Measurements from ENCODE around the gene USP14.

Gene USP14

GRCh38 chr18:199214-199613, 40.9 kb downstream of the USP14 start:
- Histone ChIP-seq H3K4me2 (ENCODE audit: low read length) (no peak overlapping the region), H3K79me2 (ENCODE audit: control insufficient read depth, low read length) (no peaks in the 10 kb centered on the region), H3K27ac (ENCODE audit: low read depth, low read length) (no peak overlapping the region), H3K4me1 (ENCODE audit: control insufficient read depth, low read length) (no peaks in the 10 kb centered on the region), H4K20me1 (ENCODE audit: control insufficient read depth, insufficient read depth, low read depth, low read length) (no peaks in the 10 kb centered on the region; the same call in 1 of the 2 replicates), H3K9me3 (ENCODE audit: control insufficient read depth, insufficient read depth, low read length) (no peaks in the 10 kb centered on the region), H3K27me3 (ENCODE audit: control insufficient read depth, low read length) (no peaks in the 10 kb centered on the region), H3K4me3 (ENCODE audit: low read length) (no peak overlapping the region), H3K9me2 (replicated peaks; ENCODE audit: control insufficient read depth, low read length) (no peaks in the 10 kb centered on the region), H3F3A (ENCODE audit: control insufficient read depth, insufficient read depth) (no peaks in the 10 kb centered on the region), H3K36me3 (ENCODE audit: control insufficient read depth, low read length) (peaks cover 69% of the 10 kb centered on the region)
- no peak for TF ChIP-seq EZH2phosphoT487 (IDR thresholded peaks at IDR 0.05; ENCODE audit: borderline replicate concordance, low read length)
- TF ChIP-seq CTCF (IDR thresholded peaks at IDR 0.05; ENCODE audit: low read depth, low read length, poor library complexity, severe bottlenecking), result no peak

- no peaks in the 10 kb centered on the region for H3K4me1 ChIP-seq (ENCODE audit: control insufficient read depth, low read length)
- no peaks in the 10 kb centered on the region for H3K79me2 ChIP-seq (ENCODE audit: control insufficient read depth, low read length)
- no peak overlapping the region for H3K27ac ChIP-seq (ENCODE audit: low read depth, low read length)
- no peaks in the 10 kb centered on the region; the same call in 1 of the 2 replicates for H4K20me1 ChIP-seq (ENCODE audit: control insufficient read depth, insufficient read depth, low read depth, low read length)
- peaks cover 74% of the 10 kb centered on the region for H3K36me3 ChIP-seq (ENCODE audit: control insufficient read depth, low read length)
- H3K4me3 ChIP-seq (ENCODE audit: low read length), result no peak overlapping the region
- H3K27me3 ChIP-seq (ENCODE audit: control insufficient read depth, low read length), result no peaks in the 10 kb centered on the region
- H3F3A ChIP-seq (ENCODE audit: control insufficient read depth, insufficient read depth), result no peaks in the 10 kb centered on the region
- H3K9me2 ChIP-seq (replicated peaks; ENCODE audit: control insufficient read depth, low read length), result no peaks in the 10 kb centered on the region
- no peaks in the 10 kb centered on the region for H3K9me3 ChIP-seq (ENCODE audit: control insufficient read depth, insufficient read depth, low read length)
- TF ChIP-seq CTCF (IDR thresholded peaks at IDR 0.05; ENCODE audit: low read depth, low read length, poor library complexity, severe bottlenecking) (no peak), EZH2phosphoT487 (IDR thresholded peaks at IDR 0.05; ENCODE audit: borderline replicate concordance, low read length) (no peak)
- no peak overlapping the region for H3K4me2 ChIP-seq (ENCODE audit: low read length)
These were observed 41.4 kb downstream of the USP14 start for GRCh38 chr18:199768-200167.

- Histone ChIP-seq H3K27me3 (ENCODE audit: control insufficient read depth, low read length) (no peaks in the 10 kb centered on the region), H3F3A (ENCODE audit: control insufficient read depth, insufficient read depth) (peaks cover 2% of the 10 kb centered on the region; the same call in 1 of the 2 replicates), H3K4me3 (ENCODE audit: low read length) (no peak overlapping the region), H3K27ac (ENCODE audit: low read depth, low read length) (no peak overlapping the region), H3K36me3 (ENCODE audit: control insufficient read depth, low read length) (peaks cover 85% of the 10 kb centered on the region), H3K9me3 (ENCODE audit: control insufficient read depth, insufficient read depth, low read length) (no peaks in the 10 kb centered on the region), H3K79me2 (ENCODE audit: control insufficient read depth, low read length) (no peaks in the 10 kb centered on the region), H3K4me1 (ENCODE audit: control insufficient read depth, low read length) (peaks cover 4% of the 10 kb centered on the region), H4K20me1 (ENCODE audit: control insufficient read depth, insufficient read depth, low read depth, low read length) (no peaks in the 10 kb centered on the region), H3K4me2 (ENCODE audit: low read length) (no peak overlapping the region), H3K9me2 (replicated peaks; ENCODE audit: control insufficient read depth, low read length) (no peaks in the 10 kb centered on the region)
- TF ChIP-seq EZH2phosphoT487 (IDR thresholded peaks at IDR 0.05; ENCODE audit: borderline replicate concordance, low read length), result no peak
- no peak for TF ChIP-seq CTCF (IDR thresholded peaks at IDR 0.05; ENCODE audit: low read depth, low read length, poor library complexity, severe bottlenecking)
These were observed 51.7 kb downstream of the USP14 start for GRCh38 chr18:210075-210474.

Measured in DOHH2 (cell line).